Naive thymus-derived CD4-positive, alpha-beta T cell (primary cell): ENCODE data around the gene DNAJC3. TPM values are rescaled to one million over a fixed set of nuclear protein-coding genes. Genes with fewer than 3 reads are reported as not detected.
"Not testable (repeated sequence)": the region's sequence is repeated elsewhere in the genome, so short reads cannot be mapped to it uniquely, and the experiment has no call there.

Experiments
- ATAC-seq: fragments of 150-1000 bp; cut with Tn5 transposase; 2 replicates; pipeline ENCODE4 v1.10.0; 2021; ENCODE audit warnings: mild to moderate bottlenecking, moderate library complexity
- CTCF ChIA-PET: fragments of 350-600 bp; sonication (Branson Sonifier 250); formaldehyde crosslinking; loops from one replicate; lab custom pipeline; 2021; ENCODE audit warnings: antibody characterized with exemption; lab: Charles Lee
- POLR2A ChIA-PET: fragments of 350-600 bp; sonication (Branson Sonifier 250); formaldehyde crosslinking; loops from one replicate; lab custom pipeline; 2021; ENCODE audit warnings: antibody characterized with exemption, inconsistent platforms; lab: Charles Lee
- DNase-seq, 9 donors: peaks; one replicate each; pipeline versions ENCODE4 v3.0.0 to v3.0.0-alpha.2; 2020 to 2022; ENCODE audit warnings: mixed read lengths in 1 of 9
- H3K27ac ChIP-seq: one replicate; pipeline ENCODE4 v1.7.0; 2013; ENCODE audit warnings: mild to moderate bottlenecking, low read depth, low read length, moderate library complexity
- H3K27me3 ChIP-seq, 2 donors: one replicate each; pipeline ENCODE4 v1.7.0; 2013; ENCODE audit warnings: low read length in 2 of 2, mild to moderate bottlenecking in 2 of 2, moderate library complexity in 2 of 2; ENCODE audit not compliant: control insufficient read depth in 2 of 2, insufficient read depth in 2 of 2
- H3K36me3 ChIP-seq, 3 experiments: 1 replicate in 2 of 3; 2 replicates in 1 of 3; pipeline ENCODE4 v1.7.0; 2013; ENCODE audit warnings: low read length in 3 of 3, mild to moderate bottlenecking in 3 of 3, moderate library complexity in 1 of 3; ENCODE audit not compliant: insufficient read depth in 3 of 3, control insufficient read depth in 2 of 3
- H3K4me1 ChIP-seq, 2 donors: one replicate each; pipeline ENCODE4 v1.7.0; 2013; ENCODE audit warnings: low read length in 2 of 2, mild to moderate bottlenecking in 2 of 2, moderate library complexity in 1 of 2; ENCODE audit not compliant: control insufficient read depth in 2 of 2, insufficient read depth in 2 of 2
- H3K4me3 ChIP-seq: 2 replicates; pipeline ENCODE4 v1.7.0; 2013; ENCODE audit warnings: mild to moderate bottlenecking, low read length
- H3K9me3 ChIP-seq, 3 experiments: 1 replicate in 2 of 3; 2 replicates in 1 of 3; pipeline ENCODE4 v1.7.0; 2013; ENCODE audit warnings: low read length in 3 of 3; ENCODE audit not compliant: control insufficient read depth in 2 of 3
- H3K27ac Mint-ChIP-seq, 9 donors: one replicate each; pipeline ENCODE4 v1.8.0; 2020 to 2022; ENCODE audit warnings: mixed read lengths in 9 of 9, mild to moderate bottlenecking in 8 of 9, moderate library complexity in 5 of 9, inconsistent platforms in 2 of 9
- H3K27me3 Mint-ChIP-seq, 5 donors: one replicate each; pipeline ENCODE4 v1.8.0; 2021 to 2022; ENCODE audit warnings: mixed read lengths in 5 of 5, mild to moderate bottlenecking in 1 of 5
- H3K36me3 Mint-ChIP-seq, 5 donors: one replicate each; pipeline ENCODE4 v1.8.0; 2020 to 2022; ENCODE audit warnings: mixed read lengths in 5 of 5, mild to moderate bottlenecking in 3 of 5, inconsistent platforms in 1 of 5
- H3K4me1 Mint-ChIP-seq, 7 donors: one replicate each; pipeline ENCODE4 v1.8.0; 2020 to 2022; ENCODE audit warnings: mixed read lengths in 7 of 7, mild to moderate bottlenecking in 3 of 7, inconsistent platforms in 1 of 7
- H3K4me3 Mint-ChIP-seq, 10 donors: one replicate each; pipeline ENCODE4 v1.8.0; 2020 to 2022; ENCODE audit warnings: mild to moderate bottlenecking in 10 of 10, mixed read lengths in 10 of 10, moderate library complexity in 6 of 10, inconsistent platforms in 2 of 10
- H3K9me3 Mint-ChIP-seq, 11 donors: one replicate each; pipeline ENCODE4 v1.8.0; 2020 to 2022; ENCODE audit warnings: mixed read lengths in 11 of 11, mild to moderate bottlenecking in 4 of 11, inconsistent platforms in 1 of 11, moderate library complexity in 1 of 11
- intact Hi-C, 2 donors: fragments of 100-400 bp; cut with micrococcal nuclease; formaldehyde crosslinking; loops; one replicate each; pipeline ENCODE4 v1.15.1; 2023
- polyA plus RNA-seq, 2 donors: library from polyadenylated mRNA; unstranded; fragments of 300-500 nt; fragmentation: Illumina TruSeq; gene quantifications; one replicate each; pipeline ENCODE4 v1.2.3, GENCODE V29; 2021
- total RNA-seq, 6 experiments: library from RNA in 5 of 6; stranded (reverse) in 5 of 6; gene quantifications; 1 replicate in 5 of 6; 2 replicates in 1 of 6; pipeline ENCODE4 v1.2.3 and lab custom pipeline; 2021 to 2026

Gene DNAJC3
- total and polyA plus RNA-seq, 7 experiments from 2014 or later, result 11.3 to 33.0 (median 22.6) TPM

DNA sequence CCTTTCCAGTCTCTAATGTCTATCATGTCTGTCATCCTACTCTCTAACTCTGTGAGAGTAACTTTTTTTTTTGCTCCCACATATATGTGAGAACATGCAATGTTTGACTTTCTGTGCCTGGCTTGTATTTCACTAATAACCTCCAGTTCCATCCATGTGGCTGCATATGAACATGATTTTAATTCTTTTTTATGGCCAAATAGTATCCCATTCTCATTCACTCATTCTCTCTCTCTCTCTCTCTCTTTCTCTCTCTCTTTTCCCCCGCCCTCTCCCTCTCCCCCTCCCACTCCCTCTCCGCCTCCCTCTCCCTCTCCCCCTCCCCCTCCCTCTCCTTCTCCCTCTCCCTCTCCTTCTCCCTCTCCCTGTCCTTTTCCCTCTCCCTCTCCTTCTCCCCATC lies 52.0 kb downstream of the DNAJC3 start:
- DNase-seq (no peak), ATAC-seq (no peak)
- POLR2A ChIA-PET, result no interaction called here
- Histone ChIP-seq H3K4me3 (no peak overlapping the region), H3K36me3 (peaks cover 0 to 25% (median 0%) of the 10 kb centered on the region in 3 experiments), H3K4me1 (no peaks in the 10 kb centered on the region), H3K27ac (no peak overlapping the region), H3K27me3 (no peaks in the 10 kb centered on the region), H3K9me3 (peaks cover 0 to 30% (median 0%) of the 10 kb centered on the region in 3 experiments)
- Mint-ChIP-seq H3K27ac (peak overlapping the region in 2 of 9 donors; percentile 14 to 46), H3K27me3 (no peaks in the 10 kb centered on the region), H3K4me1 (peaks cover 6 to 36% (median 19%) of the 10 kb centered on the region in 7 donors), H3K9me3 (peaks cover 5 to 56% (median 32%) of the 10 kb centered on the region in 11 donors), H3K4me3 (peak overlapping the region in 2 of 10 donors; percentile 10 to 13), H3K36me3 (peaks cover 33 to 94% (median 90%) of the 10 kb centered on the region in 5 donors)
- CTCF ChIA-PET, result no interaction called here
- intact Hi-C loops, result no loop called here

GRCh38 chr13:95734124-95734523 lies 57.2 kb downstream of the DNAJC3 start:
- peaks cover 4 to 20% (median 15%) of the 10 kb centered on the region in 7 donors for H3K4me1 Mint-ChIP-seq
- H3K27me3 ChIP-seq, result no peaks in the 10 kb centered on the region
- no peak overlapping the region for H3K4me3 Mint-ChIP-seq
- ChIA-PET POLR2A (no interaction called here), CTCF (no interaction called here)
- intact Hi-C loops, result no loop called here
- peaks cover 36 to 54% (median 52%) of the 10 kb centered on the region in 5 donors for H3K36me3 Mint-ChIP-seq
- no peaks in the 10 kb centered on the region for H3K27me3 Mint-ChIP-seq
- H3K36me3 ChIP-seq, result peaks cover 0 to 15% (median 0%) of the 10 kb centered on the region in 3 experiments
- H3K9me3 Mint-ChIP-seq, result peaks cover 7 to 54% (median 33%) of the 10 kb centered on the region in 11 donors
- peaks cover 0 to 36% (median 0%) of the 10 kb centered on the region in 3 experiments for H3K9me3 ChIP-seq
- DNase-seq, result no peak
- peak overlapping the region in 1 of 9 donors; percentile 9 for H3K27ac Mint-ChIP-seq
- no peak overlapping the region for H3K4me3 ChIP-seq
- ATAC-seq, result no peak
- H3K27ac ChIP-seq, result no peak overlapping the region
- H3K4me1 ChIP-seq, result no peaks in the 10 kb centered on the region

- H3K9me3 ChIP-seq, H3K36me3 ChIP-seq, H3K9me3 Mint-ChIP-seq, H3K4me1 ChIP-seq, H3K27ac ChIP-seq, intact Hi-C loops, H3K27me3 ChIP-seq, POLR2A ChIA-PET, CTCF ChIA-PET, H3K4me3 ChIP-seq, H3K27me3 Mint-ChIP-seq, ATAC-seq, DNase-seq: not testable (repeated sequence)
- peak overlapping the region in 1 of 9 donors; percentile 2 for H3K27ac Mint-ChIP-seq
- peak overlapping the region in 2 of 10 donors; percentile 2 to 12 for H3K4me3 Mint-ChIP-seq
- H3K36me3 Mint-ChIP-seq, result peaks cover 4 to 19% (median 15%) of the 10 kb centered on the region in 5 donors
- H3K4me1 Mint-ChIP-seq, result peaks cover 10 to 32% (median 24%) of the 10 kb centered on the region in 7 donors
Measured at GRCh38 chr13:95740071-95740978, 63.4 kb downstream of the DNAJC3 start.

GRCh38 chr13:95740979-95741320 lies 64.0 kb downstream of the DNAJC3 start:
- Mint-ChIP-seq H3K9me3 (peaks cover 0 to 9% (median 4%) of the 10 kb centered on the region in 11 donors), H3K4me1 (peaks cover 10 to 36% (median 27%) of the 10 kb centered on the region in 7 donors), H3K27ac (peak overlapping the region in 1 of 9 donors; percentile 2), H3K4me3 (peak overlapping the region in 2 of 10 donors; percentile 2 to 12), H3K27me3 (no peaks in the 10 kb centered on the region), H3K36me3 (peaks cover 4 to 23% (median 15%) of the 10 kb centered on the region in 5 donors)
- no peak for DNase-seq
- intact Hi-C loops, result no loop called here
- Histone ChIP-seq H3K9me3 (no peaks in the 10 kb centered on the region), H3K27me3 (no peaks in the 10 kb centered on the region), H3K4me3 (no peak overlapping the region), H3K27ac (no peak overlapping the region), H3K36me3 (no peaks in the 10 kb centered on the region), H3K4me1 (no peaks in the 10 kb centered on the region)
- ChIA-PET CTCF (no interaction called here), POLR2A (no interaction called here)
- ATAC-seq, result no peak

- Mint-ChIP-seq H3K36me3 (peaks cover 4 to 23% (median 15%) of the 10 kb centered on the region in 5 donors), H3K4me3 (peak overlapping the region in 2 of 10 donors; percentile 6 to 46), H3K27ac (peak overlapping the region in 1 of 9 donors; percentile 29), H3K27me3 (no peaks in the 10 kb centered on the region), H3K9me3 (peaks cover 0 to 8% (median 4%) of the 10 kb centered on the region in 11 donors), H3K4me1 (peaks cover 10 to 36% (median 28%) of the 10 kb centered on the region in 7 donors)
- POLR2A ChIA-PET, result no interaction called here
- intact Hi-C loops, result no loop called here
- no peak for DNase-seq
- no peak overlapping the region for H3K27ac ChIP-seq
- no peaks in the 10 kb centered on the region for H3K27me3 ChIP-seq
- no peak overlapping the region for H3K4me3 ChIP-seq
- ATAC-seq, result peak; percentile 29
- no peaks in the 10 kb centered on the region for H3K4me1 ChIP-seq
- H3K36me3 ChIP-seq, result no peaks in the 10 kb centered on the region
- CTCF ChIA-PET, result no interaction called here
- H3K9me3 ChIP-seq, result no peaks in the 10 kb centered on the region
Measured at GRCh38 chr13:95741584-95742563, 64.9 kb downstream of the DNAJC3 start.

DNA sequence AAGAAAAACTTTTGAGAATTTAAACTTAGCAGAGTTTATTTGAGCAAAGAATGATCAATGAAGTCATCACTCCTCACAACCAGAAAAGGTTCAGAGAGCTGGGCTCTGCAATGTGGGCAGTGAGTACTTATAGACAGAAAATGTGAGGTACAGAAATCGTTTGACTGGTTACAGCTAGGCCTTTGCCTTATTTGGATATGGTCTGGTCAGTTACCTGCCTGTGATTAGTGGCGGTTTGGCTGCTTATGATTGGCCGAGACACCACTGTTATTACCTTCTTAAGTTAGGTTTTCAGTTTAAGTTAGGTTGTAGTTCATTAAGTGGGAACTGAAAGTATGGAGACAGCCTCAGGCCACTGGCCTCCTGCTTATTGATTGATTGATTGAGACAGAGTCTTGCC lies 66.3 kb downstream of the DNAJC3 start:
- no peak for DNase-seq
- CTCF ChIA-PET, result no interaction called here

More for the DNA sequence above, 66.3 kb downstream of the DNAJC3 start:
- Mint-ChIP-seq H3K4me3 (no peak overlapping the region), H3K4me1 (peaks cover 10 to 45% (median 36%) of the 10 kb centered on the region in 7 donors), H3K27me3 (no peaks in the 10 kb centered on the region), H3K9me3 (peaks cover 0 to 8% (median 4%) of the 10 kb centered on the region in 11 donors), H3K27ac (no peak overlapping the region), H3K36me3 (peaks cover 4 to 31% (median 22%) of the 10 kb centered on the region in 5 donors)
- Histone ChIP-seq H3K4me1 (no peaks in the 10 kb centered on the region), H3K4me3 (no peak overlapping the region), H3K27ac (no peak overlapping the region), H3K36me3 (no peaks in the 10 kb centered on the region), H3K9me3 (no peaks in the 10 kb centered on the region), H3K27me3 (no peaks in the 10 kb centered on the region)
- POLR2A ChIA-PET, result no interaction called here
- intact Hi-C loops, result no loop called here
- ATAC-seq, result no peak
